ENCODE results near the gene JMJD4.

Gene JMJD4

DNA sequence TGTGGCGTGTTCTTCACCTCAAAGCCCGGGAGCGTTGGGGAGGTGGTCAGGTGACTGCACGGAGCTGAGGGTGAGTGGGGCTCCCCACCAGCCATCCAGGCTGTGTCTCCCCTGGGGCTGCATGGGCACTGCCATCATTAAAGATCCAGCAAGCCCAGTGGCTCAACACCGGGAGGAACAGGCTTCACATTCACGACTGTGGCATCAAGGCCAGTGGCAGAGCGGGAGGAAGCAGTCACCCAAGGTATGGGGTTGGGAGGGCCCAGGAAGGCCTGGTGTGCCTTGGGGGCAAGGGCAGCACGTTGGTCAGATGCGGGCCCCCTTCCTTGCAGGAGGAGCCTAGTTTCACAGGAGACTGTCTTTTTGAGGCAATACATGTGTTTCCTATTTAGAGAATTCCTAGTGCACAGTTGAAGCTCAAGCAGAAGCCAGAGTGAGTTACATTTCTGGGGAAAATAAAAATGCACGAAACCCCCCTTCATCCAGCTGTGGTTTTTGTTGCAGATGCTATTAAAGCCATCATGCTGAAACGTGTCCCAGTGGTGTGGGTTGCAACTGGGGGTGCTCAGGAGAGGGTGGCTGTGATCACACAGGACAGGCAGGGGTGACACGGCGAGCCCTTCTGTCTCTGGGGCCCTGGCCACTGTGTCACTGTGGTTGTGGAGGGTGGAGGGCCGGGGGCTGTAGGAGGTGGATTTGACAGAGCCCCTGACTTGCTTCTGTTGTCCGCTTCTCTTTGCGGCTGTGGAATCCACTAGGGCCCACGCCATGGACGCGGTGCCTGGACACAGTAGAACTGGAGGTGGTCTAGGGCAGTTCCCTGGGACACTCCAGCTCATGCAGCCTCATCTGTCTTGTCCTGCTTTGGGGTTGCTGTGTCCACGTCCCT, 34.2 kb upstream of the JMJD4 start:
- H3K9me2 ChIP-seq (replicated peaks; ENCODE audit: control insufficient read depth, low read length) = no peaks in the 10 kb centered on the region
- TF ChIP-seq EZH2phosphoT487 (IDR thresholded peaks at IDR 0.05; ENCODE audit: borderline replicate concordance, low read length) = no peak
- TF ChIP-seq, protein P1, sequence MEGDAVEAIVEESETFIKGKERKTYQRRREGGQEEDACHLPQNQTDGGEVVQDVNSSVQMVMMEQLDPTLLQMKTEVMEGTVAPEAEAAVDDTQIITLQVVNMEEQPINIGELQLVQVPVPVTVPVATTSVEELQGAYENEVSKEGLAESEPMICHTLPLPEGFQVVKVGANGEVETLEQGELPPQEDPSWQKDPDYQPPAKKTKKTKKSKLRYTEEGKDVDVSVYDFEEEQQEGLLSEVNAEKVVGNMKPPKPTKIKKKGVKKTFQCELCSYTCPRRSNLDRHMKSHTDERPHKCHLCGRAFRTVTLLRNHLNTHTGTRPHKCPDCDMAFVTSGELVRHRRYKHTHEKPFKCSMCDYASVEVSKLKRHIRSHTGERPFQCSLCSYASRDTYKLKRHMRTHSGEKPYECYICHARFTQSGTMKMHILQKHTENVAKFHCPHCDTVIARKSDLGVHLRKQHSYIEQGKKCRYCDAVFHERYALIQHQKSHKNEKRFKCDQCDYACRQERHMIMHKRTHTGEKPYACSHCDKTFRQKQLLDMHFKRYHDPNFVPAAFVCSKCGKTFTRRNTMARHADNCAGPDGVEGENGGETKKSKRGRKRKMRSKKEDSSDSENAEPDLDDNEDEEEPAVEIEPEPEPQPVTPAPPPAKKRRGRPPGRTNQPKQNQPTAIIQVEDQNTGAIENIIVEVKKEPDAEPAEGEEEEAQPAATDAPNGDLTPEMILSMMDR (IDR thresholded peaks at IDR 0.05; ENCODE audit: low read depth, low read length, poor library complexity, severe bottlenecking) = no peak
- no peak overlapping the region for H3K4me2 ChIP-seq (ENCODE audit: low read length)
- no peak overlapping the region for H3K27ac ChIP-seq (ENCODE audit: low read depth, low read length)
- no peaks in the 10 kb centered on the region for H3K27me3 ChIP-seq (ENCODE audit: control insufficient read depth, low read length)
- H3K4me3 ChIP-seq (ENCODE audit: low read length) = no peak overlapping the region
- no peaks in the 10 kb centered on the region for H3F3A ChIP-seq (ENCODE audit: control insufficient read depth, insufficient read depth)
- no peaks in the 10 kb centered on the region for H3K79me2 ChIP-seq (ENCODE audit: control insufficient read depth, low read length)
- peaks cover 6% of the 10 kb centered on the region; the same call in 1 of the 2 replicates for H4K20me1 ChIP-seq (ENCODE audit: control insufficient read depth, insufficient read depth, low read depth, low read length)
- H3K4me1 ChIP-seq (ENCODE audit: control insufficient read depth, low read length) = no peaks in the 10 kb centered on the region
- peaks cover 24% of the 10 kb centered on the region for H3K36me3 ChIP-seq (ENCODE audit: control insufficient read depth, low read length)
- no peaks in the 10 kb centered on the region for H3K9me3 ChIP-seq (ENCODE audit: control insufficient read depth, insufficient read depth, low read length)

DNA sequence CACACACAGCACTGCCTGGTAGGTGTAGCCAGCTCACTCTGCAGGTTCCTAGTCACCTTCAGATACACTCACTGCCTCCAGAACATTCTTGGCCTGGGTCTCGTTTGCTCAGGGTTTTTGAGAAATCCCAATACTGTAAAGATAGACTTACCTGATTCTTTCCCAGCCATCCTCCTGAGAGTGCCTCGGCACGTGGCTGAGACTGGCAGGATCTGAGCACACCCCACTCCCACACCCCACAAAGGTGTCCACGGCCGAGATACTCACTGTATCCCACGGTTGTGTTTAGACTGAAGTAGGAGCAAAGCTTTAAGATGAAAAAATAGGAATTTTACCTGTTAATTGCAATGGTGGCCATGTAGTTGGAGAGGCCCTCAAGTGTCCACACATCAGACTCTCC, 33.5 kb upstream of the JMJD4 start:
- no peaks in the 10 kb centered on the region for H3K9me2 ChIP-seq (replicated peaks; ENCODE audit: control insufficient read depth, low read length)
- H3K27ac ChIP-seq (ENCODE audit: low read depth, low read length) = no peak overlapping the region
- TF ChIP-seq, protein P1 (IDR thresholded peaks at IDR 0.05; ENCODE audit: low read depth, low read length, poor library complexity, severe bottlenecking) = no peak
- no peak for TF ChIP-seq EZH2phosphoT487 (IDR thresholded peaks at IDR 0.05; ENCODE audit: borderline replicate concordance, low read length)
- H3K79me2 ChIP-seq (ENCODE audit: control insufficient read depth, low read length) = no peaks in the 10 kb centered on the region
- no peaks in the 10 kb centered on the region for H3K27me3 ChIP-seq (ENCODE audit: control insufficient read depth, low read length)
- peaks cover 6% of the 10 kb centered on the region; the same call in 1 of the 2 replicates for H4K20me1 ChIP-seq (ENCODE audit: control insufficient read depth, insufficient read depth, low read depth, low read length)
- no peaks in the 10 kb centered on the region for H3K9me3 ChIP-seq (ENCODE audit: control insufficient read depth, insufficient read depth, low read length)
- H3K4me2 ChIP-seq (ENCODE audit: low read length) = no peak overlapping the region
- peaks cover 24% of the 10 kb centered on the region for H3K36me3 ChIP-seq (ENCODE audit: control insufficient read depth, low read length)
- H3F3A ChIP-seq (ENCODE audit: control insufficient read depth, insufficient read depth) = no peaks in the 10 kb centered on the region
- H3K4me3 ChIP-seq (ENCODE audit: low read length) = no peak overlapping the region
- H3K4me1 ChIP-seq (ENCODE audit: control insufficient read depth, low read length) = no peaks in the 10 kb centered on the region

- H3K4me2 ChIP-seq (ENCODE audit: low read length) = no peak overlapping the region
- H3K4me3 ChIP-seq (ENCODE audit: low read length) = no peak overlapping the region
- peaks cover 2% of the 10 kb centered on the region; the same call in 1 of the 2 replicates for H3K79me2 ChIP-seq (ENCODE audit: control insufficient read depth, low read length)
- H3K36me3 ChIP-seq (ENCODE audit: control insufficient read depth, low read length) = peaks cover 24% of the 10 kb centered on the region
- H3K9me3 ChIP-seq (ENCODE audit: control insufficient read depth, insufficient read depth, low read length) = no peaks in the 10 kb centered on the region
- no peak overlapping the region for H3K27ac ChIP-seq (ENCODE audit: low read depth, low read length)
- no peak for TF ChIP-seq EZH2phosphoT487 (IDR thresholded peaks at IDR 0.05; ENCODE audit: borderline replicate concordance, low read length)
- TF ChIP-seq, protein P1 (IDR thresholded peaks at IDR 0.05; ENCODE audit: low read depth, low read length, poor library complexity, severe bottlenecking) = no peak
- H3F3A ChIP-seq (ENCODE audit: control insufficient read depth, insufficient read depth) = no peaks in the 10 kb centered on the region
- H4K20me1 ChIP-seq (ENCODE audit: control insufficient read depth, insufficient read depth, low read depth, low read length) = peaks cover 6% of the 10 kb centered on the region; the same call in 1 of the 2 replicates
- H3K4me1 ChIP-seq (ENCODE audit: control insufficient read depth, low read length) = no peaks in the 10 kb centered on the region
- no peaks in the 10 kb centered on the region for H3K27me3 ChIP-seq (ENCODE audit: control insufficient read depth, low read length)
- no peaks in the 10 kb centered on the region for H3K9me2 ChIP-seq (replicated peaks; ENCODE audit: control insufficient read depth, low read length)
Measured at GRCh38 chr1:227768125-227768439, 33.0 kb upstream of the JMJD4 start.

All from DOHH2 (cell line).